ENCODE data around the gene CACNG3. TPM values are rescaled to one million over a fixed set of nuclear protein-coding genes. Genes with fewer than 3 reads are reported as not detected.

Gene CACNG3
- total RNA-seq, 6 experiments from 2014 or later = not detected

- DNase-seq = no peak
- WGBS (ENCODE audit: insufficient coverage, low coverage, low lambda C conversion rate, missing lambda C conversion rate) = 23% methylated on average over 2 of the region's 2 CpGs
- H3K36me3 ChIP-seq = no peaks in the 10 kb centered on the region
- no peak overlapping the region for H3K4me3 ChIP-seq
- no peak for TF ChIP-seq POLR2A (IDR thresholded peaks at IDR 0.05)
- TF ChIP-seq CTCF (IDR thresholded peaks at IDR 0.05) = no peak
- no peak overlapping the region for H3K27ac ChIP-seq
- ATAC-seq = no peak
- H3K9me3 ChIP-seq = no peaks in the 10 kb centered on the region
- no peaks in the 10 kb centered on the region for H3K4me1 ChIP-seq
- intact Hi-C loops (cut with DNase I) = no loop called here
- no peaks in the 10 kb centered on the region for H3K27me3 ChIP-seq
These were observed 122.9 kb downstream of the CACNG3 start for GRCh38 chr16:24378999-24379398.

- H3K36me3 ChIP-seq = no peaks in the 10 kb centered on the region
- no peak for DNase-seq
- no peaks in the 10 kb centered on the region for H3K27me3 ChIP-seq
- H3K27ac ChIP-seq = no peak overlapping the region
- 19% methylated on average over 2 of the region's 2 CpGs for WGBS (ENCODE audit: insufficient coverage, low coverage, low lambda C conversion rate, missing lambda C conversion rate)
- no peak overlapping the region for H3K4me3 ChIP-seq
- no peaks in the 10 kb centered on the region for H3K9me3 ChIP-seq
- TF ChIP-seq POLR2A (IDR thresholded peaks at IDR 0.05) = no peak
- no peak for TF ChIP-seq CTCF (IDR thresholded peaks at IDR 0.05)
- intact Hi-C loops (cut with DNase I) = no loop called here
- H3K4me1 ChIP-seq = no peaks in the 10 kb centered on the region
- no peak for ATAC-seq
These were observed 125.5 kb downstream of the CACNG3 start for GRCh38 chr16:24381470-24382118.

- intact Hi-C loops (cut with DNase I) = no loop called here
- no peaks in the 10 kb centered on the region for H3K36me3 ChIP-seq
- no peak overlapping the region for H3K27ac ChIP-seq
- WGBS (ENCODE audit: insufficient coverage, low coverage, low lambda C conversion rate, missing lambda C conversion rate) = 17% methylated on average over 5 of the region's 5 CpGs
- H3K4me3 ChIP-seq = no peak overlapping the region
- no peaks in the 10 kb centered on the region for H3K9me3 ChIP-seq
- H3K4me1 ChIP-seq = no peaks in the 10 kb centered on the region
- ATAC-seq (no peak), DNase-seq (no peak)
- no peaks in the 10 kb centered on the region for H3K27me3 ChIP-seq
- TF ChIP-seq POLR2A (IDR thresholded peaks at IDR 0.05) (no peak), CTCF (IDR thresholded peaks at IDR 0.05) (no peak)
These were observed 126.8 kb downstream of the CACNG3 start for GRCh38 chr16:24382762-24383407.

- ATAC-seq = no peak
These were observed 138.2 kb downstream of the CACNG3 start for GRCh38 chr16:24394341-24394740.

More at GRCh38 chr16:24394341-24394740, 138.2 kb downstream of the CACNG3 start:
- Histone ChIP-seq H3K27me3 (no peaks in the 10 kb centered on the region), H3K4me3 (no peak overlapping the region), H3K27ac (no peak overlapping the region), H3K9me3 (no peaks in the 10 kb centered on the region), H3K36me3 (no peaks in the 10 kb centered on the region), H3K4me1 (no peaks in the 10 kb centered on the region)
- TF ChIP-seq POLR2A (IDR thresholded peaks at IDR 0.05) (no peak), CTCF (IDR thresholded peaks at IDR 0.05) (no peak)
- 45% methylated on average over 8 of the region's 8 CpGs for WGBS (ENCODE audit: insufficient coverage, low coverage, low lambda C conversion rate, missing lambda C conversion rate)
- intact Hi-C loops (cut with DNase I) = no loop called here
- DNase-seq = no peak

Measured in right lobe of liver (tissue), 6 donors.